ENCODE measurements around the gene OSCP1. TPM values are rescaled to one million over a fixed set of nuclear protein-coding genes. Genes with fewer than 3 reads are reported as not detected.
"Not testable (repeated sequence)": the region's sequence is repeated elsewhere in the genome, so short reads cannot be mapped to it uniquely, and the experiment has no call there.

The OSCP1 gene
- total RNA-seq, 1 donor from 2014 or later = 17.1 TPM

DNA sequence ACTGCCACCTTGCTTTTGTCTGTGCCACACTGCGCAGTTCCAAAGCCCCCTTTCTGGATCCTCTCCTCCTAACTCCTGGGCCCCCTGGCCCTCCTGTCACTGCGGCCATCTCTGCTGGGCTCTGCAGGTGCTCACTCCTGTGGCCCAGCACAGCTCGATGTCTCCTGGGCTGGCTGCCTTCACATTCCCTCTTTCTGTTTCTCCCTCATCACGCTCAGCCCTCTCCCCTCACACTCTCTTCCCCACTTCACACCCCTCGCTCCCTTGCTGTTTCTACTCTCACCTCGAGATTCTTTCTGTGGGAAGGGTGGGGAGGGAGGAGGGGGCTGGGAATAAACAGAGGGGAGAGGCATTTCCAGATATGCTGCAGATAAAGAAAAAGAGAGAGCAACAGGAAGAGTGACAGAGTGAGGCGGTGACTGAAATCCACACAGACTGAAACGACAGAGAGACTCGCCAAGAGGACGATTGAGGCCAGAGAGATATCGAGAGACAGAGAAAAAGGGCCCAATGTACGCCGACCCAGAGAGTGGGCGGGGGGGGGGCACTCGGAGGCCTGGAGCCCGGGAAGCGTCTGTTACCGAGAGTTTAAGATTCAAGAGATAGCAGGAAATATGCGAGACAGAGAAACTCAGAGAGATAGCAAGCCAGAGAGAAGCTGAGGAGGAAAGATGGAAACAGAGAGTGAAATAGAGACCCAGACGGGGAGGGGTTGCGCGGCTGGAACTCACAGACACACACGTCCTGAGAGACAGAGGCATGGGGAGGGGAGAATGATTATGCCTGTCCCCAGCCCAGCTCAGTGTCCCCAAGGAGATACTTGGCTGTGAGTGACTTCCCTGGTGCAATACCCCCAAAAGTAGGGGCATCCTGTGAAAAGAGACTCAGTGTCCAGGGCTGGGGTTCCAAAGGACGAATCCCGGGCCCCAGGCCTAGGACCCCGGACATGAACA lies 31.8 kb upstream of the OSCP1 start:
- ATAC-seq (peak; percentile 6 to 17), DNase-seq (no peak)
- TF ChIP-seq, protein P1, sequence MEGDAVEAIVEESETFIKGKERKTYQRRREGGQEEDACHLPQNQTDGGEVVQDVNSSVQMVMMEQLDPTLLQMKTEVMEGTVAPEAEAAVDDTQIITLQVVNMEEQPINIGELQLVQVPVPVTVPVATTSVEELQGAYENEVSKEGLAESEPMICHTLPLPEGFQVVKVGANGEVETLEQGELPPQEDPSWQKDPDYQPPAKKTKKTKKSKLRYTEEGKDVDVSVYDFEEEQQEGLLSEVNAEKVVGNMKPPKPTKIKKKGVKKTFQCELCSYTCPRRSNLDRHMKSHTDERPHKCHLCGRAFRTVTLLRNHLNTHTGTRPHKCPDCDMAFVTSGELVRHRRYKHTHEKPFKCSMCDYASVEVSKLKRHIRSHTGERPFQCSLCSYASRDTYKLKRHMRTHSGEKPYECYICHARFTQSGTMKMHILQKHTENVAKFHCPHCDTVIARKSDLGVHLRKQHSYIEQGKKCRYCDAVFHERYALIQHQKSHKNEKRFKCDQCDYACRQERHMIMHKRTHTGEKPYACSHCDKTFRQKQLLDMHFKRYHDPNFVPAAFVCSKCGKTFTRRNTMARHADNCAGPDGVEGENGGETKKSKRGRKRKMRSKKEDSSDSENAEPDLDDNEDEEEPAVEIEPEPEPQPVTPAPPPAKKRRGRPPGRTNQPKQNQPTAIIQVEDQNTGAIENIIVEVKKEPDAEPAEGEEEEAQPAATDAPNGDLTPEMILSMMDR (IDR thresholded peaks at IDR 0.05) = no peak
- intact Hi-C loops (cut with DNase I) = no loop called here
- Histone ChIP-seq H3K36me3 (no peaks in the 10 kb centered on the region), H3K27me3 (ENCODE audit: low read depth) (no peaks in the 10 kb centered on the region), H3K4me3 (peak overlapping the region; percentile 56), H3K9me3 (no peaks in the 10 kb centered on the region), H3K4me1 (peaks cover 35% of the 10 kb centered on the region), H3K27ac (peak overlapping the region; percentile 82)

DNA sequence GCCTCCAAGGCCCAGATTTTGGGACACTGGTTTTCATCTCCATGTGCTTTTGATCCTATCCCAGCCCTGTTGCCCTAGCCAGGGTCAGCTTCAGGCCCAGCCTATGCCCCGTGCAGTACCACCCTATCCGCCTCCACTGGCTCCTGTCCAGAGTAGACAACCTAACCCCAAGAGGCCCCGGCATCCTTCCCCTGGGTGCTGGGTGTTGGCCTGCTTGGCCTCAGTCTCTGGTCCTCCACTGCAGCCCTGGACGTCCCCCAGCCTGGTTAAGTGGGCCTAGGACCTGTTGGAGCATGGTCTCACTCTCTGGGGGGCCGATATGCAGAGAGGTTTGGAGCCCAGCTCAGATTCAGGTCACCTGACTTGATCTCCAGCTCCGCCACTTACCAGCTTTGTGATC lies 30.8 kb upstream of the OSCP1 start:
- DNase-seq (no peak), ATAC-seq (no peak)
- no peaks in the 10 kb centered on the region for H3K9me3 ChIP-seq
- H3K4me1 ChIP-seq = peaks cover 33% of the 10 kb centered on the region
- TF ChIP-seq, protein P1 (IDR thresholded peaks at IDR 0.05) = no peak
- intact Hi-C loops (cut with DNase I) = no loop called here
- no peak overlapping the region for H3K27ac ChIP-seq
- peak overlapping the region; percentile 56 for H3K4me3 ChIP-seq
- no peaks in the 10 kb centered on the region for H3K27me3 ChIP-seq (ENCODE audit: low read depth)
- no peaks in the 10 kb centered on the region for H3K36me3 ChIP-seq

DNA sequence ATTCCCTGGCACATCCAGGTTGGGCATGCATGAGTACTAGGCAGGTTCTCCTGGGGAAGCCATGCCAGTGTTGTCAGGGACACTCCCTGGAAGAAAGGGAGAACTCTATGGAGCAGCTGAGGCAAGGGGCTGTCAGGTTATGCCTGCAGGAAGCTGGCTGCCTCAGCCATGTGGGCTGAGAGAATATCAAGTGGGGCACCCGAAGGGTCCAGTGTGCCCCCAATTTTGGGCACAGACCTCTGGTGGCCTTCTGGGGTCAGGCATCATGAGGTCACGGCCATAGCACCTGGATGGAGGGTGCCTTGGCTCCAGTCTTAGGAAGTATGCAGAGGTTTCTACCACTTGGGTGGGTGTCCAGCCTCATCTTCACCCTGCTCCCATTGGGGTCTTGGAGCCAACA lies 29.9 kb upstream of the OSCP1 start:
- TF ChIP-seq, protein P1 (IDR thresholded peaks at IDR 0.05) = no peak
- no peaks in the 10 kb centered on the region for H3K27me3 ChIP-seq (ENCODE audit: low read depth)
- no peak overlapping the region for H3K4me3 ChIP-seq
- intact Hi-C loops (cut with DNase I) = no loop called here
- no peaks in the 10 kb centered on the region for H3K36me3 ChIP-seq
- H3K9me3 ChIP-seq = no peaks in the 10 kb centered on the region
- H3K27ac ChIP-seq = no peak overlapping the region
- no peak for ATAC-seq
- H3K4me1 ChIP-seq = peaks cover 27% of the 10 kb centered on the region
- no peak for DNase-seq

DNA sequence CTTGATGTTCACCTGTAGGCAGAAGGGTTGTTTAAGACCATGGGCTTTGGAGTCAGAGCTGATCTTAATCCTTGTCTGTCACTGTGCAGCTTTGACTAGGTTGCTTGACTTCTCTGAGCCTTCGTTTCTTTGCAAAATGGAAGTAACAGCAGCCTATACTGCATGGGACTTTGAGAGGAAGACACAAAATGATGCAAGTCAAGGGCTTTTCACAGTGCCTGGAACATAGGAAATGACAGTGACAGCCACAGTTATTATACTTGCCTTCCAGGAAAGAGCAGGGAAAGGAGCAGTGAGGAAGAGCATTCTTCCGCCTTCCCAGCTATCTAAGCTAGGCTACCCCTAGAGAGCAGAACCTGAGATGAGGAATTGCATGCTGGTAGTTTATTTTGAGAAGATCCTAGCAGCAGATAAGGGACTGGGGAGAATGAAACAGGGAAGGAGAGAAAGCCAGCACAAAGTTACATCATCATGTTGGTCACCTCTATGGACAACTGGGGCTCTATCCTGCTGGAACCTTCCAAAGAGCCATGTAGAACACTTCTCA lies 29.3 kb upstream of the OSCP1 start:
- Histone ChIP-seq H3K4me3 (no peak overlapping the region), H3K36me3 (no peaks in the 10 kb centered on the region), H3K4me1 (peaks cover 27% of the 10 kb centered on the region), H3K9me3 (no peaks in the 10 kb centered on the region), H3K27ac (no peak overlapping the region), H3K27me3 (ENCODE audit: low read depth) (no peaks in the 10 kb centered on the region)
- DNase-seq (no peak), ATAC-seq (no peak)
- TF ChIP-seq, protein P1 (IDR thresholded peaks at IDR 0.05) = no peak
- intact Hi-C loops (cut with DNase I) = no loop called here

DNA sequence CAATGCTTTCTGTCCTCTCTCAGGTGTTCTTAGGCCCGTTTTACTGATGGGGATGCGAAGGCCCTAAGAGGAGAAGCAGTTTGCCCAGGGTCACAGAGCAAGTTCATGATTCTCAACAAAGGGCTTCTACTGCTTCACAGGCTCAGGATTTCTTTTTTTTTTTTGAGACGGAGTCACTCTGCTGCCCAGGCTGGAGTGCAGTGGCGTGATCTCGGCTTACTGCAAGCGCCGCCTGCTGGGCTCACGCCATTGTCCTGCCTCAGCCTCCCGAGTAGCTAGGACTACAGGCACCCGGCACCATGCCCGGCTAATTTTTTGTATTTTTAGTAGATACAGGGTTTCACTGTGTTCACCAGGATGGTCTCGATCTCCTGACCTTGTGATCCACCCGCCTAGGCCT lies 27.4 kb upstream of the OSCP1 start:
- H3K9me3 ChIP-seq; intact Hi-C loops (cut with DNase I); H3K27ac ChIP-seq; H3K4me3 ChIP-seq; H3K36me3 ChIP-seq; H3K27me3 ChIP-seq (ENCODE audit: low read depth); ATAC-seq; DNase-seq: not testable (repeated sequence)
- peaks cover 18% of the 10 kb centered on the region for H3K4me1 ChIP-seq

DNA sequence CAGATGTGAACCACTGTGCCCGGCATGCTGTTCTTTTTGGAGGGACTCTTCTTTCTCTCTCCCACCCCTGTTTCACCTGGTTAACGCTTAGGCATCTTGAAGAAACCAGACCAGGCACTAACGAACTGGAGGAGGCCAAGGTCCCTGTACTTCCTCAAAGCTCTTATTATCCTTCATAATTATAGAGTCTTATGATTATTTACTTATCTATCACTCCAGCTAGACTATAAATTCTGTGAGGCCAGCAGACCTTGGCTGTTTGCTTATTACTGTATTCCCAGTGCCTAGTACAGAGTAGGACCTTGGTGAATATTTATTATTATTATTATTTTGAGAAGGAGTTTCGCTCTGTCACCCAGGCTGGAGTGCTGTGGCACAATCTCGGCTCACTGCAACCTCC lies 26.7 kb upstream of the OSCP1 start:
- intact Hi-C loops (cut with DNase I) = no loop called here
- H3K36me3 ChIP-seq = no peaks in the 10 kb centered on the region
- no peaks in the 10 kb centered on the region for H3K27me3 ChIP-seq (ENCODE audit: low read depth)
- no peak for ATAC-seq
- H3K4me3 ChIP-seq = no peak overlapping the region
- H3K27ac ChIP-seq = no peak overlapping the region
- no peak for DNase-seq
- H3K4me1 ChIP-seq = peaks cover 16% of the 10 kb centered on the region
- no peaks in the 10 kb centered on the region for H3K9me3 ChIP-seq
- TF ChIP-seq, protein P1 (IDR thresholded peaks at IDR 0.05) = no peak
